HepG2 (cell line): Measurements from ENCODE around the gene RTN4. TPM values are rescaled to one million over a fixed set of nuclear protein-coding genes. Genes with fewer than 3 reads are reported as not detected.
A peak's percentile ranks its signal among the peaks of the same experiment; 100 is the strongest.

Experiments used
- ARNTL ChIP-seq: sonication (generic); formaldehyde crosslinking; IDR thresholded peaks from 2 replicates; pipeline ENCODE4 v1.4.0; 2020; ENCODE audit warnings: mild to moderate bottlenecking, missing genetic modification reagents
- CBX1 ChIP-seq: IDR thresholded peaks from one replicate; pipeline ENCODE4 v1.6.1; 2016; ENCODE audit warnings: antibody characterized with exemption, low read depth
- HNF1B ChIP-seq: sonication (generic); formaldehyde crosslinking; IDR thresholded peaks from 2 replicates; pipeline ENCODE4 v1.5.1; 2020; ENCODE audit warnings: mild to moderate bottlenecking, moderate library complexity, missing genetic modification reagents
- SMC3 ChIP-seq: IDR thresholded peaks from 2 replicates; pipeline ENCODE4 v1.6.1; 2011; ENCODE audit warnings: low read length, improper control_type of control experiment
- XBP1 ChIP-seq: sonication (generic); formaldehyde crosslinking; IDR thresholded peaks from 2 replicates; pipeline ENCODE4 v1.5.0; 2020; ENCODE audit warnings: missing genetic modification reagents
- ZNF224 ChIP-seq: sonication (generic); formaldehyde crosslinking; IDR thresholded peaks from 2 replicates; pipeline ENCODE4 v1.5.0; 2020; ENCODE audit warnings: mild to moderate bottlenecking, missing genetic modification reagents
- ZNF496 ChIP-seq: sonication (generic); formaldehyde crosslinking; IDR thresholded peaks from 2 replicates; pipeline ENCODE4 v1.8.1; 2023; ENCODE audit warnings: mild to moderate bottlenecking, moderate library complexity, missing genetic modification reagents; ENCODE audit not compliant: insufficient replicate concordance
- ZNF512 ChIP-seq: sonication (generic); formaldehyde crosslinking; IDR thresholded peaks from 2 replicates; pipeline ENCODE4 v1.4.0; 2020; ENCODE audit warnings: mild to moderate bottlenecking, missing genetic modification reagents
- ZNF687 ChIP-seq: sonication (generic); formaldehyde crosslinking; IDR thresholded peaks from 2 replicates; pipeline ENCODE4 v1.5.1; 2020; ENCODE audit warnings: mild to moderate bottlenecking, missing genetic modification reagents, moderate library complexity
- ZNF850 ChIP-seq: sonication (generic); formaldehyde crosslinking; conservative IDR thresholded peaks from 2 replicates; pipeline ENCODE4 v1.9.0; 2021; ENCODE audit warnings: mild to moderate bottlenecking, missing genetic modification reagents
- polyA plus RNA-seq, 8 experiments: library from polyadenylated mRNA; depleted of rRNA in 3 of 8; stranded (reverse) in 7 of 8; unstranded in 1 of 8; fragments of >200 nt; fragmentation: Illumina TruSeq in 4 of 8; extraction: Trizol in 4 of 8; gene quantifications; 2 replicates each; pipeline versions ENCODE4 v1.2.1 to v1.2.3, GENCODE V29; 2011 to 2016; ENCODE audit warnings: low read depth in 4 of 8, missing spikeins in 1 of 8, mixed read lengths in 1 of 8; ENCODE audit not compliant: insufficient read depth in 1 of 8
- total RNA-seq, 5 experiments: library from RNA; depleted of rRNA; stranded (reverse); fragments of >200 nt; fragmentation: Illumina TruSeq; extraction: Trizol; gene quantifications; 2 replicates each; pipeline ENCODE4 v1.2.3, GENCODE V29; 2016; ENCODE audit warnings: low read depth in 1 of 5

RTN4 gene
- total and polyA plus RNA-seq, 2 of the 13 experiments (the other 11 are each of a cell fraction or from before 2014, with no cell fraction given) = 98.4 to 133 TPM

GRCh38 chr2:55063713-55064323 lies 13.6 kb upstream of the RTN4 start (continued):
- TF ChIP-seq XBP1 (no peak), CBX1 (no peak), HNF1B (0 out of 2 replicates have a peak, but pooled peaks have one; percentile 35), ZNF512 (0 out of 2 replicates have a peak, but pooled peaks have one; percentile 24), ZNF850 (no peak), ARNTL (CRISPR knock-in tag) (no peak), ZNF496 (CRISPR knock-in tag) (no peak), ZNF224 (CRISPR knock-in tag) (no peak), ZNF687 (0 out of 2 replicates have a peak, but pooled peaks have one; percentile 14), SMC3 (peak; percentile 60)
